DOHH2 (cell line): ENCODE measurements around the gene NRXN3.

Experiments used
- H3F3A ChIP-seq: fragments of 200-600 bp; sonication (generic), shearing (Covaris generic); 2 replicates; pipeline ENCODE4 v1.6.0; 2016; ENCODE audit warnings: antibody characterized with exemption, mild to moderate bottlenecking; ENCODE audit not compliant: control insufficient read depth, insufficient read depth
- H3K27ac ChIP-seq: fragments of 200-600 bp; sonication (generic); 2 replicates; pipeline ENCODE4 v1.5.1; 2014; ENCODE audit warnings: low read depth, mild to moderate bottlenecking, low read length, moderate library complexity
- H3K27me3 ChIP-seq: fragments of 200-600 bp; sonication (generic); 2 replicates; pipeline ENCODE4 v1.6.1; 2014; ENCODE audit warnings: mild to moderate bottlenecking, low read length, mixed read lengths; ENCODE audit not compliant: control insufficient read depth
- H3K36me3 ChIP-seq: fragments of 200-600 bp; sonication (generic); 2 replicates; pipeline ENCODE4 v1.6.1; 2014; ENCODE audit warnings: mild to moderate bottlenecking, low read length, moderate library complexity, mixed read lengths; ENCODE audit not compliant: control insufficient read depth
- H3K4me1 ChIP-seq: fragments of 200-600 bp; sonication (generic); 2 replicates; pipeline ENCODE4 v1.6.1; 2014; ENCODE audit warnings: mild to moderate bottlenecking, low read length, mixed read lengths; ENCODE audit not compliant: control insufficient read depth
- H3K4me2 ChIP-seq: fragments of 200-600 bp; sonication (generic); 2 replicates; pipeline ENCODE4 v1.6.0; 2014; ENCODE audit warnings: mild to moderate bottlenecking, low read length, moderate library complexity
- H3K4me3 ChIP-seq: fragments of 200-600 bp; sonication (generic); 2 replicates; pipeline ENCODE4 v1.5.1; 2014; ENCODE audit warnings: mild to moderate bottlenecking, low read length, mixed read lengths
- H3K79me2 ChIP-seq: fragments of 200-600 bp; sonication (generic); 2 replicates; pipeline ENCODE4 v1.6.1; 2014; ENCODE audit warnings: mild to moderate bottlenecking, low read length, mixed read lengths; ENCODE audit not compliant: control insufficient read depth
- H3K9me2 ChIP-seq: fragments of 200-600 bp; sonication (generic); replicated peaks from 2 replicates; pipeline ENCODE4 v1.6.1; 2014; ENCODE audit warnings: mild to moderate bottlenecking, low read length, mixed read lengths; ENCODE audit not compliant: control insufficient read depth
- H3K9me3 ChIP-seq: fragments of 200-600 bp; sonication (generic); 2 replicates; pipeline ENCODE4 v1.6.1; 2014; ENCODE audit warnings: antibody characterized with exemption, low read length, mixed read lengths; ENCODE audit not compliant: control insufficient read depth, insufficient read depth
- H4K20me1 ChIP-seq: fragments of 200-600 bp; sonication (generic); 2 replicates; pipeline ENCODE4 v1.6.0; 2014; ENCODE audit warnings: low read depth, mild to moderate bottlenecking, antibody characterized with exemption, low read length, moderate library complexity; ENCODE audit not compliant: control insufficient read depth, insufficient read depth
- EZH2phosphoT487 ChIP-seq: fragments of 200-600 bp; sonication (generic); IDR thresholded peaks from 2 replicates; pipeline ENCODE4 v1.6.1; 2017; ENCODE audit warnings: borderline replicate concordance, mild to moderate bottlenecking, antibody characterized with exemption, low read length, moderate library complexity, mixed read lengths
- TF ChIP-seq, protein P1 (sequence below): fragments of 200-600 bp; sonication (generic); IDR thresholded peaks from one replicate; pipeline ENCODE4 v1.5.1; 2014; ENCODE audit warnings: antibody characterized with exemption, mild to moderate bottlenecking, low read depth, low read length; ENCODE audit not compliant: poor library complexity, severe bottlenecking

The NRXN3 gene

DNA sequence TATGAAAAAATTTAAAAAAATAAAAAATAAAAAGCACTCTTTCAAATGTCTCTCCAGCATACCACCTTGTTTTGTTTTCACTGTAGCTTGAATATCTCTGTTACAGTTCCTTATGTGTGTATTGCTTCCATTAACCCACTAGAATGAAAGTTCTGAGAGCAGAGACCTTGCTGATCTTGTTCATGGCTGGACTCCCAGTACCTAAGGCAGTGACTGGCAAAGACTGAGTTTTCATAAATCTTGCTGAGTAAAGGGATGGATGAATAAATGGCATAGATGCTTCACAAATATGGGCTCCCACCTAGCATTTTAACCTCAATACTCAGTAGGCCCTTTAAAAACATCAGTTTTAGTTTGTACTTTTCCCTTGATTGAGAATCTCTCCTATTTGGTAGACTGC, 1125.2 kb downstream of the NRXN3 start:
- Histone ChIP-seq H3K27me3 (no peaks in the 10 kb centered on the region), H3K4me2 (no peak overlapping the region), H3K79me2 (no peaks in the 10 kb centered on the region), H3K4me1 (no peaks in the 10 kb centered on the region), H3K9me2 (no peaks in the 10 kb centered on the region), H4K20me1 (no peaks in the 10 kb centered on the region), H3K27ac (no peak overlapping the region), H3K36me3 (no peaks in the 10 kb centered on the region), H3K4me3 (no peak overlapping the region), H3F3A (no peaks in the 10 kb centered on the region), H3K9me3 (no peaks in the 10 kb centered on the region)
- no peak for TF ChIP-seq EZH2phosphoT487
- TF ChIP-seq, protein P1, sequence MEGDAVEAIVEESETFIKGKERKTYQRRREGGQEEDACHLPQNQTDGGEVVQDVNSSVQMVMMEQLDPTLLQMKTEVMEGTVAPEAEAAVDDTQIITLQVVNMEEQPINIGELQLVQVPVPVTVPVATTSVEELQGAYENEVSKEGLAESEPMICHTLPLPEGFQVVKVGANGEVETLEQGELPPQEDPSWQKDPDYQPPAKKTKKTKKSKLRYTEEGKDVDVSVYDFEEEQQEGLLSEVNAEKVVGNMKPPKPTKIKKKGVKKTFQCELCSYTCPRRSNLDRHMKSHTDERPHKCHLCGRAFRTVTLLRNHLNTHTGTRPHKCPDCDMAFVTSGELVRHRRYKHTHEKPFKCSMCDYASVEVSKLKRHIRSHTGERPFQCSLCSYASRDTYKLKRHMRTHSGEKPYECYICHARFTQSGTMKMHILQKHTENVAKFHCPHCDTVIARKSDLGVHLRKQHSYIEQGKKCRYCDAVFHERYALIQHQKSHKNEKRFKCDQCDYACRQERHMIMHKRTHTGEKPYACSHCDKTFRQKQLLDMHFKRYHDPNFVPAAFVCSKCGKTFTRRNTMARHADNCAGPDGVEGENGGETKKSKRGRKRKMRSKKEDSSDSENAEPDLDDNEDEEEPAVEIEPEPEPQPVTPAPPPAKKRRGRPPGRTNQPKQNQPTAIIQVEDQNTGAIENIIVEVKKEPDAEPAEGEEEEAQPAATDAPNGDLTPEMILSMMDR, result no peak

DNA sequence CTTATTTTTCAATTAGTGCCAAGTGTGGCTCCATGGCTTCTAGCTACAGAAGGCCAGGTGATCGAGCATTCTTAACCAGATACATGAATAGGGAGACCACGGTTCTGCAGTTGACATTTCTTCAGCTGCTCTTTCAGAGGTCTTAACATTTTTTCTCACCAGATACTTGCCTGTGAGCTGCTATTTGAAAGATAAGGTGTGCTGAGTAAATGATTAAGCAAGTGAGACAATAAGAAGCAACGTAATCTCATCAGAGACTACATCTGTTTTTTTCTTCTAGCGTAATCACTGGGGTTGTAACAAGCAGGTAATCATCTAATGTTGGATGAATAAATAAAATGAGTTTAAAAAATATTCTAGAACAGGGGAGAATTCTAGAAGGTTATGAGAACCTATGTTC, 1128.2 kb downstream of the NRXN3 start:
- Histone ChIP-seq H3K4me1 (no peaks in the 10 kb centered on the region), H3K4me3 (no peak overlapping the region), H3K79me2 (no peaks in the 10 kb centered on the region), H3K27ac (no peak overlapping the region), H3K9me2 (no peaks in the 10 kb centered on the region), H3K27me3 (no peaks in the 10 kb centered on the region), H4K20me1 (no peaks in the 10 kb centered on the region), H3K4me2 (no peak overlapping the region), H3K36me3 (no peaks in the 10 kb centered on the region), H3K9me3 (no peaks in the 10 kb centered on the region), H3F3A (no peaks in the 10 kb centered on the region)
- TF ChIP-seq, protein P1, result no peak
- no peak for TF ChIP-seq EZH2phosphoT487

DNA sequence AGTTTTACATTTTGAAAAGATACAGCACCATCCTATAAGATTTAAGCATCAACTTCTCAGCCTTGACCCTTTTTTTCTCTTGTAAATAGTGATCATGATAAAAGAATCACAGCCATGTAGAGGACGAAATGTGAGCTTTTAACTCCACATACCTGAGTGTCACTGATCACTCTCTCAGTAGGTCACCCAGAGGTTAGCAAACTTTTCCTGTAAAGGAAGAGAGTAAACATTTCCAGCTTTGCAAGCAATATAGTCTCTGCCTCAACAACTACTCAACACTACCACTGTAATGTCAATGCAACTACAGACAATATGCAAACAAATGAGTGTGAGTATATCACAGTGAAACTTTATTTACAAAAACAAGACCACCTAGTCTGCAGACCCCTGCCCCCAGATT, 1129.0 kb downstream of the NRXN3 start:
- H3F3A ChIP-seq, result no peaks in the 10 kb centered on the region
- H3K36me3 ChIP-seq, result no peaks in the 10 kb centered on the region
- TF ChIP-seq, protein P1, result no peak
- TF ChIP-seq EZH2phosphoT487, result no peak
- no peaks in the 10 kb centered on the region for H3K4me1 ChIP-seq
- no peaks in the 10 kb centered on the region for H3K9me3 ChIP-seq
- no peak overlapping the region for H3K4me2 ChIP-seq
- no peak overlapping the region for H3K27ac ChIP-seq
- no peaks in the 10 kb centered on the region for H3K9me2 ChIP-seq
- no peaks in the 10 kb centered on the region for H4K20me1 ChIP-seq
- no peaks in the 10 kb centered on the region for H3K27me3 ChIP-seq
- no peaks in the 10 kb centered on the region for H3K79me2 ChIP-seq
- no peak overlapping the region for H3K4me3 ChIP-seq

DNA sequence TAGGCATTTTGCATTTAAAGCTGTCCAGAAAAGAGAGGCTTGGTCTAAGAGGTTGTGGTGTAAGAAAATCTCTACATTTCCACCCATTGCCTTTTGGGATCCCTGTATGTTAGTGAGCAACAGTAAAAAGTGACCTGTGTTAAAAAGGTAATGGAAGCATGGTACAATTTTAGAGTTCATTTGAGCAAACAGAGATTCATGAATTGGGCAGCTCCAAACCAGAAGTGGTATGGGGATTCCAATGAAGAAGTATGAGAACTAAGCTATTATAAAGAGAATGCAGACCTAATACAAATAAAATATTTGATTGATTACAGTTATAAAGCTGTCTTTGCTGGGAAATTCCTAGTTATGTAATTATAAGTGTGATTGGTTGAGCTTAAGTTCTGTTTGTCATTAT, 1134.1 kb downstream of the NRXN3 start:
- no peaks in the 10 kb centered on the region for H3K9me3 ChIP-seq
- no peaks in the 10 kb centered on the region for H3K36me3 ChIP-seq
- H3K4me2 ChIP-seq, result no peak overlapping the region
- no peaks in the 10 kb centered on the region for H3K4me1 ChIP-seq
- no peak for TF ChIP-seq EZH2phosphoT487
- TF ChIP-seq, protein P1, result no peak
- H4K20me1 ChIP-seq, result no peaks in the 10 kb centered on the region
- H3K27me3 ChIP-seq, result no peaks in the 10 kb centered on the region
- no peak overlapping the region for H3K4me3 ChIP-seq
- no peaks in the 10 kb centered on the region for H3F3A ChIP-seq
- no peaks in the 10 kb centered on the region for H3K9me2 ChIP-seq
- H3K79me2 ChIP-seq, result no peaks in the 10 kb centered on the region
- no peak overlapping the region for H3K27ac ChIP-seq
